ENCODE measurements around the gene ITGAL. TPM values are rescaled to one million over a fixed set of nuclear protein-coding genes. Genes with fewer than 3 reads are reported as not detected.

The ITGAL gene
- total and polyA plus RNA-seq, 2 experiments from 2014 or later: 0.95 to 3.4 TPM

DNA sequence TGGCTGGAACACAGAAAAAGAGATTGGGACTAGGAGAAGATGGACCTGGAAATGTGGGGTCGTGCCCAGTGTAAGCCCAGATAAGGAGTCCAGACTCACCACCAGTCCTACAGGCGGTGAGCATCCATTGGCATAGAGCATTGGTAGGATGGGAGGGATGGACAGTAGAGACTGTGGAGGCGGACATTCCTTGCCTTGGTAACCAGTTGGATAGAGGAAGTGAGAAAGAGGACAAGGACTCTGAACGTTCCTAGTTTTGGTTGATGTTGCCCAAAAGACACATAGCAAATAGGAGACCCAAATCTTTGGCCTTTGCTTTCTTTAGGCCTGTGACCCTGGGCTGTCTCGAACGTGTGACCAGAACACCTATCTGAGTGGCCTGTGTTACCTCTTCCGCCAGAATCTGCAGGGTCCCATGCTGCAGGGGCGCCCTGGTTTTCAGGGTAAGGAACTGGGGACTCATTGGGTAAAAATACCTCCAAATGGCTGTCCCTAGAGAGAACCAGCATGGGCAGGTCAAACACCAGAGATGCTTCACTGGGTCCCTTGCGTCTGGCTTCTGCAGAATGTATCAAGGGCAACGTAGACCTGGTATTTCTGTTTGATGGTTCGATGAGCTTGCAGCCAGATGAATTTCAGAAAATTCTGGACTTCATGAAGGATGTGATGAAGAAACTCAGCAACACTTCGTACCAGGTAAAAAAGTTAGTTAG is 6.4 kb downstream of the ITGAL start:
- H3K36me3 ChIP-seq (replicated peaks; ENCODE audit: insufficient read depth, low read depth): no peaks in the 10 kb centered on the region
- no peaks in the 10 kb centered on the region for H3K27me3 ChIP-seq
- H3K4me3 ChIP-seq: no peak overlapping the region
- H4K20me1 ChIP-seq (ENCODE audit: insufficient read depth, poor library complexity, severe bottlenecking): no peaks in the 10 kb centered on the region
- no peak for DNase-seq (ENCODE audit: low spot score)
- H3K9me2 ChIP-seq (replicated peaks; ENCODE audit: insufficient read depth): no peaks in the 10 kb centered on the region
- H3K4me2 ChIP-seq: no peak overlapping the region
- H3K79me2 ChIP-seq: no peaks in the 10 kb centered on the region
- TF ChIP-seq CTCF (IDR thresholded peaks at IDR 0.05; ENCODE audit: poor library complexity) (no peak), EZH2 (IDR thresholded peaks at IDR 0.05; ENCODE audit: borderline replicate concordance) (no peak), EZH2phosphoT487 (IDR thresholded peaks at IDR 0.05; ENCODE audit: low read depth, severe bottlenecking, unreplicated experiment) (no peak)
- H3K9me3 ChIP-seq (ENCODE audit: low read depth): no peaks in the 10 kb centered on the region
- H3K27ac ChIP-seq: no peak overlapping the region
- no peaks in the 10 kb centered on the region for H3K4me1 ChIP-seq (ENCODE audit: insufficient read depth)
- 92% methylated on average over 12 of the region's 12 CpGs for WGBS (ENCODE audit: low lambda C conversion rate, missing lambda C conversion rate)
- H2AFZ ChIP-seq: no peak overlapping the region

GRCh38 chr16:30481381-30481780 is 8.8 kb downstream of the ITGAL start:
- no peaks in the 10 kb centered on the region for H3K9me2 ChIP-seq (replicated peaks; ENCODE audit: insufficient read depth)
- no peak overlapping the region for H3K27ac ChIP-seq
- H4K20me1 ChIP-seq (ENCODE audit: insufficient read depth, poor library complexity, severe bottlenecking): no peaks in the 10 kb centered on the region
- TF ChIP-seq EZH2phosphoT487 (IDR thresholded peaks at IDR 0.05; ENCODE audit: low read depth, severe bottlenecking, unreplicated experiment) (no peak), CTCF (IDR thresholded peaks at IDR 0.05; ENCODE audit: poor library complexity) (no peak), EZH2 (IDR thresholded peaks at IDR 0.05; ENCODE audit: borderline replicate concordance) (no peak)
- H3K4me3 ChIP-seq: no peak overlapping the region
- no peaks in the 10 kb centered on the region for H3K9me3 ChIP-seq (ENCODE audit: low read depth)
- no peaks in the 10 kb centered on the region for H3K27me3 ChIP-seq
- H2AFZ ChIP-seq: no peak overlapping the region
- no peak for DNase-seq (ENCODE audit: low spot score)
- H3K79me2 ChIP-seq: no peaks in the 10 kb centered on the region
- H3K36me3 ChIP-seq (replicated peaks; ENCODE audit: insufficient read depth, low read depth): no peaks in the 10 kb centered on the region
- WGBS (ENCODE audit: low lambda C conversion rate, missing lambda C conversion rate): 91% methylated on average over 5 of the region's 5 CpGs
- no peaks in the 10 kb centered on the region for H3K4me1 ChIP-seq (ENCODE audit: insufficient read depth)
- H3K4me2 ChIP-seq: no peak overlapping the region

DNA sequence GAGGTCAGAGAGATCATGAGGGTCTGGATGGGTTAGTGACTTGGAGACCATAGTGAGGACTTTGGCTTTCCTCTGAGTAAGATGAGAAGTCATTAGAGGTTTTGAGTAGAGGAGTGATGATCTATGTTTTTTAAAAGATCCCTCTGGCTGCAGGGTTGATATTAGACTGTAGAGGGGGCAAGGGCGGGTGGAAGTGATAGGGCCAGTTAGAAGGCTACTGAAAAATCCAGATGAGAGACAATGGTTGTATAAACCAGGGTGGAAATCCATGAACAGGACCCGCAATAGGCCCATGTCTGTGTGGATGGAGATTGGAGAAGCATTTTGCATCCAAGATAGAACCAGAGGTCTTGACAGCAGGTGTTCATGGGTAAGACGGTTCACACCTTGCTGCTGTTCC is 9.8 kb downstream of the ITGAL start:
- Histone ChIP-seq H3K27me3 (no peaks in the 10 kb centered on the region), H3K27ac (no peak overlapping the region), H3K4me1 (ENCODE audit: insufficient read depth) (no peaks in the 10 kb centered on the region), H3K9me3 (ENCODE audit: low read depth) (no peaks in the 10 kb centered on the region), H3K79me2 (no peaks in the 10 kb centered on the region), H2AFZ (no peak overlapping the region), H3K9me2 (replicated peaks; ENCODE audit: insufficient read depth) (no peaks in the 10 kb centered on the region), H4K20me1 (ENCODE audit: insufficient read depth, poor library complexity, severe bottlenecking) (no peaks in the 10 kb centered on the region), H3K36me3 (replicated peaks; ENCODE audit: insufficient read depth, low read depth) (no peaks in the 10 kb centered on the region), H3K4me2 (no peak overlapping the region), H3K4me3 (no peak overlapping the region)
- TF ChIP-seq EZH2 (IDR thresholded peaks at IDR 0.05; ENCODE audit: borderline replicate concordance): no peak
- no peak for TF ChIP-seq EZH2phosphoT487 (IDR thresholded peaks at IDR 0.05; ENCODE audit: low read depth, severe bottlenecking, unreplicated experiment)
- TF ChIP-seq CTCF (IDR thresholded peaks at IDR 0.05; ENCODE audit: poor library complexity): no peak
- 85% methylated on average over 3 of the region's 3 CpGs for WGBS (ENCODE audit: low lambda C conversion rate, missing lambda C conversion rate)
- DNase-seq (ENCODE audit: low spot score): no peak

Data from hepatocyte (in vitro differentiated cells).